Measurements from ENCODE around the gene FABP7. TPM values are rescaled to one million over a fixed set of nuclear protein-coding genes. Genes with fewer than 3 reads are reported as not detected.

Gene FABP7
- total RNA-seq, 1 donor from 2014 or later: not detected

- TF ChIP-seq CTCF (IDR thresholded peaks at IDR 0.05): no peak
- H3K27me3 ChIP-seq: no peaks in the 10 kb centered on the region
- no peaks in the 10 kb centered on the region for H3K36me3 ChIP-seq
- H3K9me3 ChIP-seq: no peaks in the 10 kb centered on the region
- H3K27ac ChIP-seq: no peak overlapping the region
- no peak for DNase-seq (ENCODE audit: low spot score in 2 of 2)
- intact Hi-C loops (cut with DNase I): no loop called here
- no peak overlapping the region for H3K4me3 ChIP-seq
- no peaks in the 10 kb centered on the region for H3K4me1 ChIP-seq
Measured at GRCh38 chr6:122760330-122760729, 19.2 kb upstream of the FABP7 start.

GRCh38 chr6:122766256-122766655, 13.3 kb upstream of the FABP7 start:
- no peaks in the 10 kb centered on the region for H3K9me3 ChIP-seq
- intact Hi-C loops (cut with DNase I): no loop called here
- TF ChIP-seq CTCF (IDR thresholded peaks at IDR 0.05): no peak
- no peak overlapping the region for H3K4me3 ChIP-seq
- no peaks in the 10 kb centered on the region for H3K27me3 ChIP-seq
- no peaks in the 10 kb centered on the region for H3K36me3 ChIP-seq
- H3K27ac ChIP-seq: no peak overlapping the region
- no peaks in the 10 kb centered on the region for H3K4me1 ChIP-seq
- DNase-seq (ENCODE audit: low spot score in 2 of 2): no peak

GRCh38 chr6:122770835-122771601, 8.5 kb upstream of the FABP7 start:
- intact Hi-C loops (cut with DNase I): no loop called here
- H3K36me3 ChIP-seq: no peaks in the 10 kb centered on the region
- no peak overlapping the region for H3K27ac ChIP-seq
- H3K9me3 ChIP-seq: no peaks in the 10 kb centered on the region
- no peak for TF ChIP-seq CTCF (IDR thresholded peaks at IDR 0.05)
- DNase-seq (ENCODE audit: low spot score in 2 of 2): no peak
- no peaks in the 10 kb centered on the region for H3K27me3 ChIP-seq
- H3K4me1 ChIP-seq: no peaks in the 10 kb centered on the region
- no peak overlapping the region for H3K4me3 ChIP-seq

- Histone ChIP-seq H3K27me3 (no peaks in the 10 kb centered on the region), H3K4me3 (no peak overlapping the region), H3K4me1 (no peaks in the 10 kb centered on the region), H3K9me3 (no peaks in the 10 kb centered on the region), H3K36me3 (no peaks in the 10 kb centered on the region), H3K27ac (no peak overlapping the region)
- DNase-seq (ENCODE audit: low spot score in 2 of 2): no peak
- intact Hi-C loops (cut with DNase I): no loop called here
- no peak for TF ChIP-seq CTCF (IDR thresholded peaks at IDR 0.05)
Measured at GRCh38 chr6:122772724-122773415, 6.6 kb upstream of the FABP7 start.

- Histone ChIP-seq H3K27ac (no peak overlapping the region), H3K9me3 (no peaks in the 10 kb centered on the region), H3K36me3 (no peaks in the 10 kb centered on the region), H3K4me1 (no peaks in the 10 kb centered on the region), H3K27me3 (no peaks in the 10 kb centered on the region), H3K4me3 (no peak overlapping the region)
- intact Hi-C loops (cut with DNase I): no loop called here
- DNase-seq (ENCODE audit: low spot score in 2 of 2): no peak
- TF ChIP-seq CTCF (IDR thresholded peaks at IDR 0.05): no peak
Measured at GRCh38 chr6:122775975-122776374, 3.5 kb upstream of the FABP7 start.

All from ascending aorta (tissue), 2 donors.